K562 treated with DMSO at 1 percent for 48 hours (cell line): ENCODE results near the gene FURIN. TPM values are rescaled to one million over a fixed set of nuclear protein-coding genes. Genes with fewer than 3 reads are reported as not detected.

Experiments used
- total RNA-seq: library from RNA; unstranded; fragments of 300-600 nt; gene quantifications from 2 replicates; pipeline ENCODE4 v1.2.3, GENCODE V29; 2022; ENCODE audit warnings: low replicate concordance; ENCODE audit errors: extremely low read depth

FURIN gene
- not detected in 2 replicates for total RNA-seq

GRCh38 chr15:90868261-90868689 is at the start of gene FURIN:
Gene FURIN (plus strand): TSS chr15:90868588. CDS start chr15:90875741, 7,153 bp downstream.

GRCh38 chr15:90883976-90884718 is 15.8 kb downstream of the FURIN start, which contains the start of gene FES:
Gene FES (plus strand): TSS chr15:90884504. CDS start chr15:90885046, 542 bp downstream.

GRCh38 chr15:90902840-90903732 is 34.7 kb downstream of the FURIN start, which contains the start of gene MAN2A2:
Gene MAN2A2 (plus strand): TSS chr15:90903302. CDS start chr15:90904208, 906 bp downstream.

GRCh38 chr15:90931828-90932659 is 63.7 kb downstream of the FURIN start, which contains the start of gene HDDC3:
Gene HDDC3 (minus strand): TSS chr15:90932549. CDS start chr15:90932540, 9 bp downstream.

Other genes starting within 250 kb of the FURIN start
- not detected in 2 replicates for gene BLM, start 151.2 kb upstream of the FURIN start, total RNA-seq
- not detected in 2 replicates for gene FES, start 15.9 kb downstream of the FURIN start, total RNA-seq
- 258 TPM in 1 of 2 replicates, not detected in the other for gene MAN2A2, start 34.7 kb downstream of the FURIN start, total RNA-seq
- not detected in 2 replicates for gene HDDC3, start 64.0 kb downstream of the FURIN start, total RNA-seq
- gene UNC45A, start 66.7 kb downstream of the FURIN start, total RNA-seq = 1,074 TPM in 1 of 2 replicates, not detected in the other
- not detected in 2 replicates for gene RCCD1, start 86.3 kb downstream of the FURIN start, total RNA-seq
- not detected in 2 replicates for gene PRC1, start 125.9 kb downstream of the FURIN start, total RNA-seq
- gene VPS33B, start 154.0 kb downstream of the FURIN start, total RNA-seq = not detected in 2 replicates
- not detected in 2 replicates for gene SV2B, start 231.7 kb downstream of the FURIN start, total RNA-seq